OCI-LY7 (cell line): ENCODE results near the gene ZIC2. TPM values are rescaled to one million over a fixed set of nuclear protein-coding genes. Genes with fewer than 3 reads are reported as not detected.

Experiments used
- BruUV-seq: library from RNA; stranded (reverse); fragments of 400-500 nt; replicated peaks from 2 replicates; lab custom pipeline; 2021; lab: Mats Ljungman, UMichigan
- CTCF ChIA-PET: fragments of 300-600 bp; sonication (Branson Sonifier 250); formaldehyde crosslinking; loops from one replicate; lab custom pipeline; 2022; ENCODE audit warnings: antibody characterized with exemption; ENCODE audit not compliant: unreplicated experiment; lab: Charles Lee
- POLR2A ChIA-PET: fragments of 300-600 bp; sonication (Branson Sonifier 250); formaldehyde crosslinking; loops from one replicate; lab custom pipeline; 2022; ENCODE audit warnings: antibody characterized with exemption; lab: Charles Lee
- DNase-seq: peaks from one replicate; pipeline ENCODE4 v3.0.0-alpha.2; 2015; ENCODE audit warnings: low spot score
- H2AFZ ChIP-seq: fragments of 200-600 bp; sonication (generic), shearing (Covaris generic); 2 replicates; pipeline ENCODE4 v1.6.1; 2014; ENCODE audit warnings: mild to moderate bottlenecking, antibody characterized with exemption, low read length, moderate library complexity
- H3K27ac ChIP-seq: fragments of 200-600 bp; sonication (generic); 2 replicates; pipeline ENCODE4 v1.5.1; 2014; ENCODE audit warnings: mixed run types, low read depth, mild to moderate bottlenecking, moderate library complexity, low read length, inconsistent platforms; ENCODE audit not compliant: poor library complexity, severe bottlenecking
- H3K36me3 ChIP-seq: fragments of 200-600 bp; sonication (generic); 2 replicates; pipeline ENCODE4 v1.6.1; 2014; ENCODE audit warnings: mild to moderate bottlenecking, antibody characterized with exemption, low read length, moderate library complexity, mixed read lengths; ENCODE audit not compliant: insufficient read depth
- H3K4me1 ChIP-seq: fragments of 200-600 bp; sonication (generic); 2 replicates; pipeline ENCODE4 v1.5.1; 2014; ENCODE audit warnings: mild to moderate bottlenecking, low read length; ENCODE audit not compliant: insufficient read depth, poor library complexity, severe bottlenecking
- H3K4me2 ChIP-seq: fragments of 200-600 bp; sonication (generic); 2 replicates; pipeline ENCODE4 v1.6.1; 2014; ENCODE audit warnings: mild to moderate bottlenecking, low read length
- H3K4me3 ChIP-seq: fragments of 200-600 bp; sonication (generic); 2 replicates; pipeline ENCODE4 v1.5.1; 2014; ENCODE audit warnings: mild to moderate bottlenecking, low read depth, low read length; ENCODE audit not compliant: poor library complexity, severe bottlenecking
- H3K79me2 ChIP-seq: fragments of 200-600 bp; sonication (generic); 2 replicates; pipeline ENCODE4 v1.6.1; 2016; ENCODE audit warnings: low read depth, mild to moderate bottlenecking, low read length, moderate library complexity, mixed read lengths; ENCODE audit not compliant: insufficient read depth
- H3K9me2 ChIP-seq: fragments of 200-600 bp; sonication (generic); 2 replicates; pipeline ENCODE4 v1.6.1; 2016; ENCODE audit warnings: mild to moderate bottlenecking, low read length, mixed read lengths; ENCODE audit not compliant: insufficient read depth
- H3K9me3 ChIP-seq: fragments of 200-600 bp; sonication (generic); 2 replicates; pipeline ENCODE4 v1.6.1; 2014; ENCODE audit warnings: mild to moderate bottlenecking, mixed run types, low read length, mixed read lengths
- H4K20me1 ChIP-seq: fragments of 200-600 bp; sonication (generic); 2 replicates; pipeline ENCODE4 v1.6.1; 2014; ENCODE audit warnings: mild to moderate bottlenecking, antibody characterized with exemption, low read length, moderate library complexity, mixed read lengths; ENCODE audit not compliant: insufficient read depth
- EZH2phosphoT487 ChIP-seq: fragments of 200-600 bp; sonication (generic); IDR thresholded peaks from 2 replicates; pipeline ENCODE4 v1.6.1; 2018; ENCODE audit warnings: low read depth, borderline replicate concordance, mild to moderate bottlenecking, mixed run types, antibody characterized with exemption, low read length, moderate library complexity, mixed read lengths
- intact Hi-C: fragments of 100-400 bp; cut with micrococcal nuclease; formaldehyde crosslinking; loops from one replicate; pipeline ENCODE4 v1.10.0; 2022; ENCODE audit not compliant: unreplicated experiment
- total RNA-seq, 2 experiments: library from RNA; depleted of rRNA in 1 of 2; stranded (reverse); fragments of >200 nt in 1 of 2; shearing (Covaris generic) in 1 of 2; gene quantifications; 2 replicates each; pipeline ENCODE4 v1.2.3, GENCODE V29; 2014 to 2022
- TF ChIP-seq, protein P1 (sequence below): fragments of 200-600 bp; sonication (generic); conservative IDR thresholded peaks from 2 replicates; pipeline ENCODE4 v1.5.1; 2014; ENCODE audit warnings: mild to moderate bottlenecking, antibody characterized with exemption, low read length, moderate library complexity, mixed read lengths

Gene ZIC2
- total RNA-seq, 2 experiments from 2014 or later = not detected

DNA sequence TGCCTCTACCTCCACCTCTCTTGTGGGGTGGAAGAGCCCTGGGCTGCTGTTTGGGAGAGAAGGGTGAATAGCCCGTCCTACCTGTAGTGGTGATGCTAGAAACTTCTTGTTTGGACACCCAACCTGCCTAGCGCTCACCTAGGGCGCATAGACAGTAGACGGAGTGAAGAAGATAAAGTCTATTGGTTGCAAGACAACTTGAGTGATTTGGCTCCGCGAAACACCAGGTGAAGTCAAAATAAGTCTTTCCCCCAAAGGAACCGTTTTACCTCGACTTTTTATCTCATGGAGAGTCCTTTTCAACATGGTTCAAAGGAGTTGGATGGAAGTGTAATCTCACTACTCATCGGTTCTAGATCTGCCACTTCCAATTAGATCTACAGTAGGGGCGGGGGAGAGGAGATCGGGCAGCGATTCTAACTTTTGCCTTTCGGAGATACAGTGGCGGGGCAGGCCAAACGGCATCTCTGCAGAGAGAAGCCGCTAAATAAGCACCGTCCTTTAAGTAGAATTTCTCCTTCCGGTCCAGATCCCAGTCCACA, 9.3 kb upstream of the ZIC2 start:
- no peak overlapping the region for H2AFZ ChIP-seq
- no peaks in the 10 kb centered on the region for H3K9me2 ChIP-seq
- H3K36me3 ChIP-seq = no peaks in the 10 kb centered on the region
- no peak overlapping the region for H3K4me2 ChIP-seq
- H3K4me1 ChIP-seq = no peaks in the 10 kb centered on the region
- H3K9me3 ChIP-seq = no peaks in the 10 kb centered on the region
- no peak overlapping the region for H3K4me3 ChIP-seq
- H3K27ac ChIP-seq = no peak overlapping the region
- TF ChIP-seq, protein P1, sequence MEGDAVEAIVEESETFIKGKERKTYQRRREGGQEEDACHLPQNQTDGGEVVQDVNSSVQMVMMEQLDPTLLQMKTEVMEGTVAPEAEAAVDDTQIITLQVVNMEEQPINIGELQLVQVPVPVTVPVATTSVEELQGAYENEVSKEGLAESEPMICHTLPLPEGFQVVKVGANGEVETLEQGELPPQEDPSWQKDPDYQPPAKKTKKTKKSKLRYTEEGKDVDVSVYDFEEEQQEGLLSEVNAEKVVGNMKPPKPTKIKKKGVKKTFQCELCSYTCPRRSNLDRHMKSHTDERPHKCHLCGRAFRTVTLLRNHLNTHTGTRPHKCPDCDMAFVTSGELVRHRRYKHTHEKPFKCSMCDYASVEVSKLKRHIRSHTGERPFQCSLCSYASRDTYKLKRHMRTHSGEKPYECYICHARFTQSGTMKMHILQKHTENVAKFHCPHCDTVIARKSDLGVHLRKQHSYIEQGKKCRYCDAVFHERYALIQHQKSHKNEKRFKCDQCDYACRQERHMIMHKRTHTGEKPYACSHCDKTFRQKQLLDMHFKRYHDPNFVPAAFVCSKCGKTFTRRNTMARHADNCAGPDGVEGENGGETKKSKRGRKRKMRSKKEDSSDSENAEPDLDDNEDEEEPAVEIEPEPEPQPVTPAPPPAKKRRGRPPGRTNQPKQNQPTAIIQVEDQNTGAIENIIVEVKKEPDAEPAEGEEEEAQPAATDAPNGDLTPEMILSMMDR = no peak
- no peak for TF ChIP-seq EZH2phosphoT487
- ChIA-PET POLR2A (no interaction called here), CTCF (no interaction called here)
- intact Hi-C loops = no loop called here
- DNase-seq = no peak
- BruUV-seq = no TSS peak
- H3K79me2 ChIP-seq = no peaks in the 10 kb centered on the region
- H4K20me1 ChIP-seq = no peaks in the 10 kb centered on the region

DNA sequence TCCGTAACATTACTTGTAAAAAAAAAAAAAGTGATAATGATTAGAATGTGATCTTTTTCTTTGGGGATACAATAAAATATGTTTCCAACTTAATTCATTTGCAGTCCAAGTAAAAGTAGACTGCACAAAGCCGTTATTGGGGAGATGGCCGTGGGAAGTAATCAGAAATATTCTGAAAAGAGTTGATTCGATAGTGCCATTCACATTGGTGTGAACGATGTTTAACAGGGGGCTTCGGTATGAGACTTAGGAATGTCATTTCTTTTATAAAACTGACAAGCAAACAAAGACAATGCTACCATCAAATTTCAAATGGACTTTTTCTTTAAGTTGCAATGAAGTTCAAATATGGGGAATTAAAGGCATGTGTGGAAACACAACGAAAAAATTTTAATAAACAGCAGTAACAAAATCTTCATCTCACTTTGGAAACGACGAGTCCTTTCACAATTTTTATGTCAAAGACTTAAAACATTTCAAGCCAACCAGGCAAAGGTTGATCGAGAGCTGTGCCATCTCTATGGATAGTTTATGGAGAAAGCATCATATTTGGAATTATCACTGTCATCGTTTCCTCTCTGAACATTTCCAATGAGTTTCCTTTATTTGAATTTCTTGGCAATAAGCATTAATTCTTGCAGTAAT, 8.3 kb upstream of the ZIC2 start:
- H3K36me3 ChIP-seq = no peaks in the 10 kb centered on the region
- intact Hi-C loops = no loop called here
- CTCF ChIA-PET = no interaction called here
- H4K20me1 ChIP-seq = no peaks in the 10 kb centered on the region
- no peak for DNase-seq
- H3K4me1 ChIP-seq = no peaks in the 10 kb centered on the region
- no TSS peak for BruUV-seq
- H3K9me2 ChIP-seq = no peaks in the 10 kb centered on the region
- no peak overlapping the region for H2AFZ ChIP-seq
- H3K79me2 ChIP-seq = no peaks in the 10 kb centered on the region
- H3K27ac ChIP-seq = no peak overlapping the region
- no peak overlapping the region for H3K4me3 ChIP-seq
- TF ChIP-seq, protein P1 = no peak
- POLR2A ChIA-PET = no interaction called here
- H3K9me3 ChIP-seq = no peaks in the 10 kb centered on the region
- H3K4me2 ChIP-seq = no peak overlapping the region

DNA sequence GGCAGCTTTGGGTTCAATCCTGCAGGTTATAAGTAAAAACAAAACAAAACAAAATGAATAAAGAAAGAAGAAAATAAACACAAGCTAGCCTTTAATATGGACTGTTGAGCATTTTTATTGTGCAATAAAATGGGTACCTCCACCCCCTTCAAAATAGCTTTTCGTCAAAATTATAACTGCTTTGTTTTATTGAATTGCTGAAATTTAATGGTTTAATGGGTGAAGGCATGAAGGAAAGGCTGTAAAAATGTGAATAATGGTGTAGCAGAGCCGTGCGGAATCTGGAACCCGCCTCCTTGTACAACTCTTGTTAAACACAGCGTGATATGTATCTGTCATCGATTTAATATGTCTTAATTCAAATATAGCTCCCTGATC, 7.8 kb upstream of the ZIC2 start:
- no TSS peak for BruUV-seq
- Histone ChIP-seq H3K4me2 (no peak overlapping the region), H3K4me1 (no peaks in the 10 kb centered on the region), H3K4me3 (no peak overlapping the region), H4K20me1 (no peaks in the 10 kb centered on the region), H2AFZ (no peak overlapping the region), H3K9me2 (no peaks in the 10 kb centered on the region), H3K9me3 (no peaks in the 10 kb centered on the region), H3K27ac (no peak overlapping the region), H3K79me2 (no peaks in the 10 kb centered on the region), H3K36me3 (no peaks in the 10 kb centered on the region)
- DNase-seq = no peak
- intact Hi-C loops = no loop called here
- ChIA-PET CTCF (no interaction called here), POLR2A (no interaction called here)
- TF ChIP-seq EZH2phosphoT487 = no peak
- TF ChIP-seq, protein P1 = no peak
